NCI-H748 (cell line): ENCODE results near the gene DENND1A.
"Not testable (repeated sequence)": the region's sequence is repeated elsewhere in the genome, so short reads cannot be mapped to it uniquely, and the experiment has no call there.

ENCODE experiments used
- DNase-seq: peaks from one replicate; lab custom pipeline; 2025; ENCODE audit not compliant: unreplicated experiment; lab: John Stamatoyannopoulos, UW

Gene DENND1A

GRCh38 chr9:123636805-123637204, 293.1 kb downstream of the DENND1A start:
- not testable (repeated sequence) for DNase-seq

GRCh38 chr9:123631862-123632261, 298.1 kb downstream of the DENND1A start:
- DNase-seq, result no peak

GRCh38 chr9:123630233-123630632, 299.7 kb downstream of the DENND1A start:
- DNase-seq, result no peak

GRCh38 chr9:123629531-123629930, 300.4 kb downstream of the DENND1A start:
- DNase-seq, result no peak

DNA sequence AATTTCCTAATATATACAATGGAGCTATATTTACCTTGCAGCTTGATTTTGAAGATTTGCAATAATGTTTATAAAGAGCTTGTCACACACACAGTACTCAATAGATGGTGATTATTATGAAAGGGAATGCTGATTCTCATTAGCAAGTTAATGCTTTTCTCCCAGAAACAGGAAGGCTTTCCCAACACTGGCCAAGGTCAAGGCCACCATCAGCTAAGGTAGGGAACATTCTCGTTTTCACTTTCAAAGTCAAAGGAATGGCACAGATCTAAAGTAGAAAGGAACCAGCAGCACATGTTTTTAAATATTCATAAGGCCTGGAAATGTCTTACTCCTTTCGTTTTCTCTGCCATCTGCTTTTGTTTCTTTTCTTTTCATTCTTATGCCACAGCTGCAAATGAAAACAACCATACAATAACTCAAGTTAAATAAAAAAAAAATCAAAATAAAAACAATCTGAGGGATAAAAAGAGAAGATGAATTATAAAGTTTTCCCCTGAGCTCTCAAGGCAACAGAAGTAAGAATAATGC, 307.1 kb downstream of the DENND1A start:
- no peak for DNase-seq

DNA sequence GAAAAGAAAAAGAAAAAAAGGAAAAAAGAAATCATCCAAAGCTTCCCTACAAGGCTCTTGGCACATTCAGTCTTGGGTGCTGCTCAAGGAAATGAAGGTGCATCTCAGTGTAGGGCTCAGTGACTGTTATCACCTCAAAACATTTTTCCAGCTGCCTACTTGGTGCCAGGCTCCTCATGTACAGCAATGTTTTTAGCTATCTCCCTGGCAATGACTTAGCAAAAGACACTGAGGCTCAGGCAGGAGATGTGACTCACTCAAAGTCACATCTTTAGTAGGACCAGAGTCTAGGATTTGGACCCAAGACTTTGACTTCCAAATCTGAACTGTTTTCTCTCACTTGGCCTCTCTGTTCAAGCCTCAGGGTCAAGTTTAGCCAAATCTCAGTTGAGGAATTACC, 309.7 kb downstream of the DENND1A start:
- DNase-seq, result no peak

GRCh38 chr9:123617952-123618678, 311.8 kb downstream of the DENND1A start:
- DNase-seq, result no peak

- no peak for DNase-seq
Observed at GRCh38 chr9:123617286-123617685, 312.6 kb downstream of the DENND1A start.

GRCh38 chr9:123616707-123617106, 313.2 kb downstream of the DENND1A start:
- DNase-seq, result no peak

- no peak for DNase-seq
Observed at GRCh38 chr9:123615381-123615780, 314.5 kb downstream of the DENND1A start.

DNA sequence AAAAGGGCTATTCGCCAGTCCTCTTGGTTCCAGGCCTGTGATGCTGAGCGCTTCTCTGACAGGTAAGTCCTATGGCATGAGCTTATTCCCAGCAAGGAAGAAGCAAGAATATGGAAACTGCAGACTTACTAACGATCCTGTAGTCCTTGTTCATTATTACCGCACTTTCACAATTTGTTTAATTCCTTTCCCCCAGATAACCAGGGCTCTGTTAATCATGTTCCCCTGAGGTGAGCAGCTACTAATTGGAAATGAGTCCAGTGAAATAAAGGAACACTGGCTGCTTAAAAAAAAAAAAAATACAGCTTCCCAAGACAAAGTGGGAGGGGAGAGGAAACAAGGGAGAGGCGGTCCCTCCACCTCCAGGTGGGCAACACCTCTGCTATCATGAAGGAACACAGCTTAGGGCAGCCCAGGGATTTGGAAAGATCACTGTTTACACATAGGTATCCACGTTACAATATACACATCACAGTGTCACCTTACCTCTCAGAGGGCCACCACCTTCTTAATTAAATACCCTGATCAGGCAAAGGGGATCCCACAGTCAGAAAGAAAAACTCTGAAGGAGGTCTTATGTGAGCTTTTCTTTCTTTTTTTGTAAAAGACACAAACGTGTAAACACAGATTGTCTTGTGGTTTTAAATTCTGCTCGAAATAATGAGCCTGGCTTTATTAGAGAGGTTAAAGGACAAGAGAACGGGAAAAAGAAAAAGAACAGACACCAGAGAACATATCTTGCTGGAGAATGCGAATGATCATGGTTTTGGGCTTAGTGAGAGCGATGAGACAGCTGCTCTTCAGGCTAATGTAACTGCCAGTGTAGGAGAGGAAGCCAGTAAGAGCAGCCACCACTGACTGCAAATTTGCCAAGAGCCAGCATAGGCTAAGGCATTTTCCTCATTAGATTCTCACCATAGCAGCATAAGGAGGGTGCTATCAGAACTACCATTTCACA, 315.3 kb downstream of the DENND1A start:
- DNase-seq, result peak; percentile 91

GRCh38 chr9:123611226-123611625, 318.7 kb downstream of the DENND1A start:
- DNase-seq, result no peak

- peak; percentile 23 for DNase-seq
Observed at GRCh38 chr9:123609844-123610243, 320.1 kb downstream of the DENND1A start.

DNA sequence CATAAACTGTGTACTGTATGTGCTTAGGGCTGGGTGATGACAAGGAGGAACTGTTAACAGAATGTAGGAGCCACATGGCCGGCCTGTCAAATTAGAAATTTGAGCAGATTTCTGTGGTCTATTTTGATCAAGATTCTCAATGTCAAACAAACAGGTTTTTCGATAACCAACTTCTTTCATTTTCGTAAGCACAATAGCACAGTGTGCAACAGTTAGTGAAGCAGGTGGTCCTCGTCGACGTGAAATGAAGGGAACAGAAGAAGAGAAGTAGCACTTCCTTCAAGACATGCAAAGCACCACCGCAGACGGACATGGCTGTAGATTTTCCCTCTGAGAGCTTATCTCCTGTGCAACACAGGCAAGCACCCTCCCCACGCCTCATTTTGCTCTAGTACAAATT, 321.8 kb downstream of the DENND1A start:
- DNase-seq, result no peak

- DNase-seq, result no peak
Observed at GRCh38 chr9:123607479-123607878, 322.4 kb downstream of the DENND1A start.

- no peak for DNase-seq
Observed at GRCh38 chr9:123606141-123606540, 323.8 kb downstream of the DENND1A start.

GRCh38 chr9:123605286-123605685, 324.6 kb downstream of the DENND1A start:
- no peak for DNase-seq

- no peak for DNase-seq
Observed at GRCh38 chr9:123604861-123605260, 325.1 kb downstream of the DENND1A start.

- DNase-seq, result no peak
Observed at GRCh38 chr9:123601828-123602227, 328.1 kb downstream of the DENND1A start.

DNA sequence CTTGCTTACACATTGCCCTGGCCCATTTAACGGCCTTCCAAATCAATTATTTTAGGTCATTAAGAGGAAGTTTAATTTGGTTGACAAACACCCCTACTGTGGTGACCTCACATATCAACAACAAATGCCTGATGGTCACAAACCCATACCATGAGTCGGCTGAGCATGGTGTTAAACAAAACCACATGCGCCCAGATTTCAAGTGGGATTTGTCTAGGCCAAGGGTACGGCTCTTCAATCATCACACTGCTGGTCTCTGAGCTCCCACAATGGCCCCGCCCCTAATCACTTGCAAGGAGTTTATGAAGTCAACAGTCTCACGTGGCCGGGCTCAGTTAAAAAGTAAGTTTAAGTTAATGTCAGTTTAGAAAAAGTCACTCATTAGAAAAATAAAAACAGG, 330.1 kb downstream of the DENND1A start:
- DNase-seq, result no peak

GRCh38 chr9:123597876-123598556, 331.9 kb downstream of the DENND1A start:
- no peak for DNase-seq
